ENCODE measurements around the gene PARP3.

Gene PARP3

GRCh38 chr3:51967384-51968169, 25.4 kb downstream of the PARP3 start, which contains the start of gene PCBP4:
Gene PCBP4, minus strand, starts transcription at chr3:51967454. Its CDS starts 6,214 bp downstream, at chr3:51961240.
- DNase-seq = peak; percentile 6

- DNase-seq = no peak
Measured at GRCh38 chr3:51968170-51968775, 26.1 kb downstream of the PARP3 start.

- DNase-seq = no peak
Measured at GRCh38 chr3:51968883-51969678, 26.9 kb downstream of the PARP3 start.

GRCh38 chr3:51969841-51970240, 27.7 kb downstream of the PARP3 start:
- no peak for DNase-seq

GRCh38 chr3:51970606-51971300, 28.6 kb downstream of the PARP3 start:
- DNase-seq = no peak

DNA sequence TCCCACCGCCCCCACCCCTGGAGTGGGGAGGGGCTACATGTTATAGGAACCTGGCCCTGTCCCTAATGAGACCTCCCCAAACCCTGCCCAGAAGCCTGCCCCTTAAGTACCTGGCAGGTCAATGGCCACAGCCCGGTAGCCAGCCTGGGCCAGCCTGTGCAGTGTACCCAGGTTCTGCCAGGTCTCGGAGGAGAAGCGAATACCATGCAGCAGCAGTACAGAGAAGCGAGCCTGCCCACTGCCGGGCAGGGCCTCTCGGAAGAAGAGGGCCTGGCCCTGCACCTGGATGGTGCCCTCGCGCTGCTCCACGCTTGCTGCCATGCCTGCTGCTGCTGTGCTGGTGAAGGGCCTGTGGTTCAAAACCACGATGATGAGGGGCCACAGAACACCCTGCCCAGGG, 29.2 kb downstream of the PARP3 start:
- no peak for DNase-seq

- DNase-seq = peak; percentile 6
Measured at GRCh38 chr3:51974277-51974962, 32.3 kb downstream of the PARP3 start.

DNA sequence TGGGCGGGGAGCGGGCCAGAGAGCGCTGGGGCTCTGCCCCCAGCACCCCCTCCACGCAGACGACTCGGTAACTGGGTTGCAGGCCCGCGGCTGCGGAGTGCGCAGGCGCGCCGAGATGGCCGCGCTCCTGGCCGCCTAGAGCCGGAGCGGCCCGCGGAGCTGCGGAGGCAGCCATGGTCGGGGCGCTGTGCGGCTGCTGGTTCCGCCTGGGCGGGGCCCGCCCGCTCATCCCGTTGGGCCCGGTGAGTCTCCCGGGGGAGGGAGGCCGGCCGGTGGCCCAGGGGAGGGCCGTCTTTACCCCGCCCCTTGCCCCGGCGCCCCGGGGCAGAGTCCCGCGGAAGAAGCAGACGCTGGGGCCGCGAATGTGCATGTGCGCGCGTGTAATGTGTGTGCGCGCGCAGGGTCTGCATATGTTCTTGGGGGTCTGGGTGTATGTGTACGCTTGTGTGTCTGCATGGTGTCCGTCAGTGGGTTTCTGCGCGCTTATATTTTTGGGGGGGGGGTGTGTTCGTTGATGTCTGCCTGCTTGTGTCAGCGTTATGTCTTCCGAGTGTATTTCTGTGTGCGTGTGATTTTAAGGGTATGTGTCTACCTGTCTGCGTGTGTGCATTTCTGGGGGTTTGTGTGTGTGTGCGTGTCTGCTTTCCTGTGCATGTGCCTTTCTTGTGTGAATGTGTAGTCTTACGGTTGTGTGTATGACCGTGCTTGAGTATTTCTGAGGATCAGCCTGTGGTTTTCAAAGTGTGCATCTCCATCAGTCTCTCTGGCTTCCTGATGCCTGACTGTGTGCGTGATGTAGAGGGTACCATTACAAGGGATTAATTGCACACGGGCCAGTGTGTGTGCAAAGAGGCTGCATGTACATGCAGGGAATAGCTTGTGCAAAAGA, 33.0 kb downstream of the PARP3 start, which contains the start of gene ABHD14A:
Gene ABHD14A (plus strand): TSS at position 102 of the 889 bp plus-strand sequence. CDS start 72 bp downstream, at position 174.
- peak; percentile 22 for DNase-seq

DNA sequence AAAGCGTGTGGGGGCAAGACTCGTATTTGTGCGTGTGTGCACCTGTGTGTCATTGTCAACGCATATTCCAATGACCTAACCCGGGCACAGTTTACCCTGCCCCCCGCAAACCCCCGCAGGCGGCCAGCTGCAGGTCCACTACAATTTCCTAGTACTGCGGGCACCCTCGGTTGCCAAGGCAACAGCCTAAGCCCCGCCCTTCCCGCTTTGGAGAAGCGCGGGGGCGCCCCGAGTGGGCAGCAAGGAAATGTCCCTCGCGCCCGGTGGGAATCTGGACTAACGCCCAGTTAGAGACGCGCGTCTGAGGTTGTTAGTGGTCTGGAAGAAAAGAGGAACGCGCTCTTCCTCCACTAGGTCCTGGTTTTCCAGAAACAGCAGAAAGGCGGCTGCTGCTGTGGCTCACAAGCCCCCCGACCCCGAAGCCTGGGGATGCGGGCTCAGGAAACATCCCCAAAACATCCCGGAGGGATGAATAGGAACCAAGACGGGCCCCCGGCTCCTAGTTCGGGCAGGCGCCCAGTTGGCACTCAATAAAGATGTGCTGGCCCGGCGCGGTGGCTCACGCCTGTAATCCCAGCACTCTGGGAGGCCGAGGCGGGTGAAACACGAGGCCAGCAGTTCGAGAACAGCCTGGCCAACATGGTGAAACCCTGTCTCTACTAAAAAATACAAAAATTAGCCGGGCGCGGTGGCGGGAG, 33.8 kb downstream of the PARP3 start:
- DNase-seq = peak; percentile 3

DNA sequence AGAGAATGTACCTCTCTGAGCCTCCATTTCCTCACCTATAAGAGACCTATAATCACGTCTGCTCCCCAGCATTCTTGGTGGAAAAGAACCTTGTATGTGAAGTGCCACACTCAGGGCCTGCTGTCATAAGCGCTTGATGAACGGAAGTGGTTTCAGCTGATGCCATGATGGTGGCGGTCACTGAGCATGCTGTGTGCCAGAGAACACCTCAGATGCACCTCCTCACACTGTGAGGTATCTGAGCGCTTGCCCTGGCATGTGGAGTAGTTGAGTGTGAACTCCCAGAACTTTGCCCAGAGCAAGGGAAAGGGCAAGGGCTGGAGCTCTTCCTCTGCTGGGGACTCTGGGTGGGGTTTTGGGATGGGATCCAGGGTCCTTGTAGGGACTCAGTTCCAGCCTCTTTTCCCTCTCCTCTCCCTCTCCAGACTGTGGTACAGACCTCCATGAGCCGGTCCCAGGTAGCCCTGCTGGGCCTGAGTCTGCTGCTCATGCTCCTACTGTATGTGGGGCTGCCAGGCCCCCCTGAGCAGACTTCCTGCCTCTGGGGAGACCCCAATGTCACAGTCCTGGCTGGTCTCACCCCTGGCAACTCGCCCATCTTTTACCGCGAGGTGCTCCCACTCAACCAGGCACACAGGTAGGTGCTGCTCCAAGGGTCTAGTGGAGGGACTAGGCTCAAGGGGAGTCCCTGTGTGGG, 35.4 kb downstream of the PARP3 start:
- no peak for DNase-seq

DNA sequence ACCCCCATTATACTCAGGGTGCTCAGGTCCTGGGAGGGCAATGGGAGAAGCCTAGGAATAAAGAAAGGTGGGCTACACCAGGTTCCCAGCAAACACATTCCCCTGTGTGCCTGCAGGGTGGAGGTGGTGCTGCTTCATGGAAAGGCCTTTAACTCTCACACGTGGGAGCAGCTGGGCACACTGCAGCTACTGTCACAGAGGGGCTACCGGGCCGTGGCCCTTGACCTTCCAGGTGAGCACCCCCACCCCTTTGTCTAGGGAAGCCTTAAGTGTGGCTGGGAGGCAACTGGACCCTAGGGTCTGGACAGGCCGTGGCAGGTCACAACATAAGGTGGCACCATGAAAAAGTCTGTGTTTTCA, 36.0 kb downstream of the PARP3 start:
- no peak for DNase-seq

- no peak for DNase-seq
Measured at GRCh38 chr3:51980253-51980652, 38.1 kb downstream of the PARP3 start.

- peak; percentile 15 for DNase-seq
Measured at GRCh38 chr3:51982352-51982837, 40.2 kb downstream of the PARP3 start.

DNA sequence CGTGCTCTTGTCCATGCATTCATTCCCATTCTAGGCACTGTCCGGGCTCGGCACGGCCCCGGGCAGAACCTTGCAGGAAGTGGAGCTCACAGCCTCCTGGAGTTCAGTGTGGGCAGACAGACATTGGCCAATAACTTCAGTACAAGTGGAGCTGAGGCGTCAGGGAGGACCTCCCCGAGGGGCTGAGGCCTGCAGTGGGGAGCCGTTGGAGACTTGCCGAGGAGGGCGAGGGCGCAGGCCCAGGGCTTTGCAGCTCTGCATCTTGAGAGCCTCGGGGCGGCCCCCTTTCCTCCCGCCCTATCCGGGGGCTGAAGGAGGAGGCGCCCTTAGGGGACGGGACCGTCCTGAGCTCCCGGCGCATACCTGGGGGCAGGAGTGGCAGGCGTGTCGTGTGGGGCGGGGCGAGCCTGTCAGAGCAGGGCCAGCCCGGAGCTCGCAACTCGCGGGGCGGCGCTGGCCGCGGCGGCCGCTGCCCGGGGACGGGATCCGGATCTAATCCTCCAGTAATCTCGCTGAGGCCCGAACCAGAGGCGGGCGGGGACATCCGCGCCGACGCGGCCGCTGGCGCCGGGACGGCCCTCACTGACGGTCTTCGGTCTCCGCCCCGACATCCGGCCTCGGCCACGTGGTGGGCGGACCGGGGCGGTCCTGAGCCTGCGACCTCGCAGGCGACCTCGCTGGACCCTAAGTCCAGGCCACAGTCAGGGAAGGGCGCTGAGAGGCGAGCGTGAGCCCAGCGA, 40.8 kb downstream of the PARP3 start, which contains the start of gene ACY1:
Gene ACY1 (plus strand): TSS at position 698 of the 740 bp plus-strand sequence. CDS start 530 bp downstream, outside the sequence.
- peak; percentile 36 for DNase-seq

- DNase-seq = no peak
Measured at GRCh38 chr3:51983578-51984268, 41.6 kb downstream of the PARP3 start.

DNA sequence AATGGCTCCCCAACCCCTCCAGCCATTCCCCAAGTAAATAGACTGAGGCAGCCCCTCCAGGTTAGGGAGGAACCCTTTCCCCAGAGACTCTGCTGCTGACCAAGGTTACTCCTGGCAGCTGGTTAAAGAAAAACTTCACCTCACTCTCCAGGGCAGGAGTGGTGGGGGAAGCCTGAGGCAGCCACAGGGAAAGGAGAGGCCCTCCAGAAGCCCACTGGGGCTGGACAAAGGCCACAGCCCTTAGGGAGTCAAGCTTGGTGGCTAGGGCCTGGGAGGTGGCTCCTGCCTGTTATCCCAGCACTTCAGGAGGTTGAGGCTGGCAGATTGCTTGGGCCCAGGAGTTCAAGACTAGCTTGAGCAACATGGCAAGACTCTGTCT, 42.1 kb downstream of the PARP3 start:
- no peak for DNase-seq

GRCh38 chr3:51985063-51985462, 42.9 kb downstream of the PARP3 start:
- no peak for DNase-seq

All from DMS79 treated with DMSO at 0.1 percent for 48 hours (cell line).